ENCODE measurements around the gene TMEM217. TPM values are rescaled to one million over a fixed set of nuclear protein-coding genes. Genes with fewer than 3 reads are reported as not detected.

TMEM217 gene
- total RNA-seq, 2 donors from 2014 or later, result 0.95 to 1.6 TPM

GRCh38 chr6:37244430-37245310, 13.3 kb downstream of the TMEM217 start:
- H3K4me1 Mint-ChIP-seq, result no peaks in the 10 kb centered on the region
- peaks cover 26% of the 10 kb centered on the region for H3K27me3 Mint-ChIP-seq (ENCODE audit: insufficient read depth)
- Histone ChIP-seq H3K4me1 (ENCODE audit: control insufficient read depth, insufficient read depth, low read length) (no peaks in the 10 kb centered on the region), H3K4me3 (ENCODE audit: low read length) (no peak overlapping the region), H3K36me3 (ENCODE audit: control insufficient read depth, insufficient read depth, low read length) (no peaks in the 10 kb centered on the region), H3K9me3 (ENCODE audit: control insufficient read depth, low read length) (no peaks in the 10 kb centered on the region), H3K27me3 (ENCODE audit: control insufficient read depth, insufficient read depth, low read length, poor library complexity, severe bottlenecking) (peaks cover 13% of the 10 kb centered on the region), H3K27ac (ENCODE audit: low read depth, low read length) (no peak overlapping the region), H3K9ac (ENCODE audit: extremely low read depth, low read length, poor library complexity, severe bottlenecking) (no peak overlapping the region)
- no peak for DNase-seq
- peaks cover 4% of the 10 kb centered on the region for H3K9me3 Mint-ChIP-seq
- TF ChIP-seq CTCF (conservative IDR thresholded peaks at IDR 0.05), result no peak
- no peaks in the 10 kb centered on the region for H3K36me3 Mint-ChIP-seq (ENCODE audit: low read depth)
- WGBS, 2 experiments (ENCODE audit: insufficient coverage in 1 of 2, insufficient read length in 1 of 2), result 87 to 95% methylated on average over 5 to 6 of the region's 6 CpGs
- no peak overlapping the region for H3K4me3 Mint-ChIP-seq
- no peak overlapping the region for H3K27ac Mint-ChIP-seq

GRCh38 chr6:37243816-37244370, 14.1 kb downstream of the TMEM217 start:
- Mint-ChIP-seq H3K27me3 (ENCODE audit: insufficient read depth) (peaks cover 20% of the 10 kb centered on the region), H3K4me3 (no peak overlapping the region), H3K27ac (no peak overlapping the region), H3K36me3 (ENCODE audit: low read depth) (no peaks in the 10 kb centered on the region), H3K9me3 (peaks cover 4% of the 10 kb centered on the region), H3K4me1 (no peaks in the 10 kb centered on the region)
- WGBS, 2 experiments (ENCODE audit: insufficient coverage in 1 of 2, insufficient read length in 1 of 2), result 93% methylated on average over 3 of the region's 3 CpGs
- no peak overlapping the region for H3K4me3 ChIP-seq (ENCODE audit: low read length)
- peaks cover 7% of the 10 kb centered on the region for H3K27me3 ChIP-seq (ENCODE audit: control insufficient read depth, insufficient read depth, low read length, poor library complexity, severe bottlenecking)
- H3K27ac ChIP-seq (ENCODE audit: low read depth, low read length), result no peak overlapping the region
- no peaks in the 10 kb centered on the region for H3K4me1 ChIP-seq (ENCODE audit: control insufficient read depth, insufficient read depth, low read length)
- H3K9ac ChIP-seq (ENCODE audit: extremely low read depth, low read length, poor library complexity, severe bottlenecking), result no peak overlapping the region
- DNase-seq, result no peak
- TF ChIP-seq CTCF (conservative IDR thresholded peaks at IDR 0.05), result no peak
- H3K9me3 ChIP-seq (ENCODE audit: control insufficient read depth, low read length), result no peaks in the 10 kb centered on the region
- H3K36me3 ChIP-seq (ENCODE audit: control insufficient read depth, insufficient read depth, low read length), result no peaks in the 10 kb centered on the region

- 94 to 97% methylated on average over 5 to 8 of the region's 8 CpGs for WGBS, 2 experiments (ENCODE audit: insufficient coverage in 1 of 2, insufficient read length in 1 of 2)
- Histone ChIP-seq H3K9ac (ENCODE audit: extremely low read depth, low read length, poor library complexity, severe bottlenecking) (no peak overlapping the region), H3K27ac (ENCODE audit: low read depth, low read length) (no peak overlapping the region)
Measured at GRCh38 chr6:37243131-37243815, 14.7 kb downstream of the TMEM217 start.

More at GRCh38 chr6:37243131-37243815, 14.7 kb downstream of the TMEM217 start:
- Histone ChIP-seq H3K9me3 (ENCODE audit: control insufficient read depth, low read length) (no peaks in the 10 kb centered on the region), H3K36me3 (ENCODE audit: control insufficient read depth, insufficient read depth, low read length) (no peaks in the 10 kb centered on the region), H3K4me1 (ENCODE audit: control insufficient read depth, insufficient read depth, low read length) (no peaks in the 10 kb centered on the region), H3K27me3 (ENCODE audit: control insufficient read depth, insufficient read depth, low read length, poor library complexity, severe bottlenecking) (peaks cover 1% of the 10 kb centered on the region), H3K4me3 (ENCODE audit: low read length) (no peak overlapping the region)
- no peak overlapping the region for H3K27ac Mint-ChIP-seq
- TF ChIP-seq CTCF (conservative IDR thresholded peaks at IDR 0.05), result no peak
- no peaks in the 10 kb centered on the region for H3K4me1 Mint-ChIP-seq
- H3K27me3 Mint-ChIP-seq (ENCODE audit: insufficient read depth), result peaks cover 15% of the 10 kb centered on the region
- peaks cover 4% of the 10 kb centered on the region for H3K9me3 Mint-ChIP-seq
- no peaks in the 10 kb centered on the region for H3K36me3 Mint-ChIP-seq (ENCODE audit: low read depth)
- no peak for DNase-seq
- H3K4me3 Mint-ChIP-seq, result no peak overlapping the region
